Left colon (tissue), 2 donors: ENCODE results near the gene PLXNA4. TPM values are rescaled to one million over a fixed set of nuclear protein-coding genes. Genes with fewer than 3 reads are reported as not detected.

Source experiments
- ATAC-seq: fragments of 200-7000 bp; cut with Tn5 transposase; one replicate; pipeline ENCODE4 v1.9.1; 2020; ENCODE audit warnings: mild to moderate bottlenecking, moderate library complexity
- DNase-seq, 2 donors: peaks; one replicate each; pipeline ENCODE4 v3.0.0-alpha.2; 2020
- intact Hi-C, 2 donors: fragments of 100-400 bp; cut with DNase I in 1 of 2; cut with micrococcal nuclease in 1 of 2; formaldehyde crosslinking; loops; one replicate each; pipeline versions ENCODE4 v1.11.2 to v1.14.0; 2022; cut with DNase I, micrococcal nuclease
- total RNA-seq, 2 donors: library from RNA; stranded (reverse); fragmentation: NEBNext Ultra II Directional; extraction: Animal tissue kit (Norgen Biotek cat#: 25700); gene quantifications; one replicate each; pipeline ENCODE4 v1.2.1, GENCODE V29; 2021
- donor health status: DM: no; HTN: no; CAD: no.
- donor health status: DM: yes; HTN: yes; CAD: no.

The PLXNA4 gene
- total RNA-seq, 2 donors from 2014 or later: 1.1 to 1.3 TPM

DNA sequence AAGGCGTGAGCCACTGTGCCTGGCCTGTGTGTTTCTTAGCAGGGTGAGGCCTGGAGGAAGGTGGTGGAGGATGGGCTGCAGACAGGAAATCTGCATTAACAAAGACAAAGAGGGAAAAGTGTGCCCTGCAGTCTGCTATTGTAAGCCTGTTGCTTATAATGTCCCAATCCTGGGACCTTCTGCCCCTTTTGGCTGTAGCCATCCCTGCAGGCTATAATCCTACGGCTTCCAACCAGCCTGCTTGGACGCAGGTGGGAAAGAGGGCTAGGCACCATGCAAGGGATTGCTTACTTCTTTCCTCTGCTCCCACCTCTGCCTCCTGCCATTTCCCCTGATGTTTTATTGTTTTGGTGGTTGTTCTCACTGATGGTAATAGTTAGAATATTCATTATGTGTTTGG is 434.3 kb downstream of the PLXNA4 start:
- intact Hi-C loops: no loop called here
- DNase-seq: no peak
- no peak for ATAC-seq

DNA sequence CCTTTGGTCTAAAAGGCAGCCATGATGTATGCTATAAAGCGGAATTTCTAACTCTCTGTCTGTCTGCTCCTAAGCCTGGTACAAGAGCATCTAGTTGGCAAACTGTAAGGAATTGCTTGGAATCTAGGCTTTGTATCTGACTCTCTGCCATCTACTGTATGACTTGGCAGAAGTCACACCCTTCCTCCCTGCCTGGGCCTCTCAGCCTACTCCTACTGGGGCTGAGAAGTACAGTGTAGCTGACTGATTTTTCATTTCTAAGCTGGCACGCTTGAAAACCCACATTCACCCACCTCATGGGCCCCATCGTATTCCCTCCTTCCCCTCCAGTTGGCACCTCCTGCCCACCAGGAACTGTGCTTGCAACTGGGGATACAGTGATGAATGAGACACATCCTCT is 435.2 kb downstream of the PLXNA4 start:
- DNase-seq: no peak
- intact Hi-C loops: no loop called here
- ATAC-seq: no peak

DNA sequence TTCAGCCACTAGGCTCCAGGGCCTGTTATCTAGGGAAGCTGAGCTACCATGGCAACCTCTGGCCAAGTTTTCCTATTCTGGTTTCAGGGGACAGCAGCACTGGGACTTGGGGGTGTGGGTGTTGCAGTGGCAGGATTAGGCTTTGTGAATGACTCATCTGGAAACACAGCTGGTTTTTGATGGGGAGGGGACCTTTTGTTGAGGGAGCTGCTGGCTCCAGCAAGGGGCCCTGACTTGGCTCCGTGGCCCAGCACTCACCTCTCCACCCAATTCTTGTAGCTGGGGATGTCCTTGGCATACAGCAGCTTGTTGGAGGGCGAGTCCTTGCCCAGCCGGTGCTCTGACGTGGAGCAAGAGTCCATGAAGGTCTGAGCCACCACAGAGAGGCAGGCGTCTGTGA is 435.9 kb downstream of the PLXNA4 start:
- intact Hi-C loops: no loop called here
- ATAC-seq (no peak), DNase-seq (no peak)

DNA sequence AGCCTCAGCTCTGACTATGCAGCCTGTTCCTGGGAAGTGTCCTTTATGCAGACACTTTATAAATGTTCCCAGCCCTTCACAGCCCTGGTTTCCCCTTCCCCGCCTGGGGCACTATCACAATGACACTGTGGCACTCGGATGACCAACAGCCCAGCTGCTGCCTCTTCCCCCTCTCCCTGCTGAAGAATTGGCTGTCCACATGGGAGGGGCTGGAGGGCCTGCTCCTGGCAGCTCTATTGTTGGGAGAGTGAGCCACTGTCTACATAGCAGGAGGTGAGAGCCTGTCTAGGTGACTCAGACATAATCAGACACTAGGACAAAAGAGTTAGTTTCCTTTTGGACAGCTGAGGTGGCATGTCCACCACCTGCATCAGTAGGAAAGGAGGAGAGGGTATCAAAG is 437.5 kb downstream of the PLXNA4 start:
- ATAC-seq: no peak
- no peak for DNase-seq
- intact Hi-C loops: no loop called here

DNA sequence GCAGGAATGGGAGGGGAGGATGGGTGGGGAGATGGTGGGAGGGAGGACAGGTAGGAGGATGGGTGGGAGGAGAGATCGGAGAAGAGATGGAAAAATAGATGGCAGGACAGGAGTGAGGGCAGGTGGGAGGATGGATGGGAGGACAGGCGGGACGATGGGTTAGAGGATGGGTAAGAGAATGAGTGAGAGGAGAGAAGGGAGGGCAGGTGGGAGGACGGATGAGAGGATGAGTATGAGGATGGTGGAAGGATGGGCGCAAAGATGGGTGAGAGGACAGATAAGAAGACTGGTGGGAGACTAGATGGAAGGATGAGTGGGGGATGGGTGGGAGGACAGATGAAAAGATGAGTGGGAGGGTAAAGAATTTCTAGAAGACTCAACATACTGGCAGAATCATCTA is 438.6 kb downstream of the PLXNA4 start:
- DNase-seq: no peak
- intact Hi-C loops: no loop called here
- no peak for ATAC-seq

DNA sequence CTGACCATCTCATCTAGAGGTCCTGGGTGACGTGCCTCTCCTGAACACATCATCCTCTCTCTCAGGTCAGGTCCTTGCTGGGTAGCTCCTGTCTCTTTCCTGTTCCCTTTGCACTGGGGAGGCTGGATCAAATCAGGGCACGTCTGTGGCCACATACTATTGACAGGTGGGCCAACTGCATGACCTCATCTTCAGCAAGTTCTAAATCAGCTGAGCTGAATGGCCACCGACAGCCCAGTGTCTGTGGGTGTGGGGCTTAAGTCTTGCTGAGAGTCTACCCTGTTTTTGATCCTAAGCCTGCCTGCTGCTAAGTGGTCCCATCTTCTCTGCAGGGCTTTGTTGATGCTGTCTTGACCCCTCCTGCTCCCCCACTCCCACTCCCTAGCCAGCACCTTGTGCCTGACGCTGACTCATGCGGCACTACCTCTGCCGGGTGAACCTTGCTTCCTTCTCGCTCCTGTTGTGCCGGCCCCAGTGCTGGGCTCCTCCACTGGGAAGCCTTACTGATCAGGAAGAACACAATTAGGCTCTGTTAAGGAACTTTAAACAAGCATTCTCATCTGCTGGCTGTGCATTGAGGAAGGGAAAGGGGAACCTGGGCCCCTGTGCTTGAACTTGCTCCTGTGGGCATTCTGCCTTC is 440.4 kb downstream of the PLXNA4 start:
- no peak for DNase-seq
- ATAC-seq: no peak
- intact Hi-C loops: no loop called here

DNA sequence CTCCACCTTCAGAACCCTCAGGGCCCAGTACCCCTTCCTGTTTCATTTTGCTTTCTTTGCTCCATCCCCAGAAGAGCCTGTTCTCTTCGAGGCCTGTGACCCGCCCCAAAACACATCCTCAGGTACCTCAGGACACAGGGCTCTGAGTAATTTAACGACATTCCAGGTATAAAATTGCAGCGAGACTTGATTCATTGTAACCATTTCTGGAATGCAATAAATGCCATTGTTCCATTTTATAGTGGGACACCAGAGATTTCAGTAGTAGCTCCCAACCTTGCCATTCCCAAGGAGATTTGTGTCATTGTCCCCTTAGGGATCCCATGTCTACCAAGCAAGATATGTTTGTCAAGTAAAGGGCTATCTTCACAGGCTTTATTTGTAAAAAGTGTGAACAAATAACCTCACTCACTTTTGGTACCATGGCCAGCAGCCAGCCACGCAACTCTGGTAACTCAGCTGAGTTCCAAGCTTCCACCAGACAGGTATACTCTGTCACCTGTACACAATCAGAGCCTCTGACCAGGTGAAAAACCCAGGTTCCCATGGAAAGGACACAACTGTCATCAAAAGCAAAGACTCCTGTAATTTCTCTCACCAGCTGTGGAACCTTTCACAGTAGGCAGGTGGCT is 441.3 kb downstream of the PLXNA4 start:
- no peak for ATAC-seq
- intact Hi-C loops: no loop called here

DNA sequence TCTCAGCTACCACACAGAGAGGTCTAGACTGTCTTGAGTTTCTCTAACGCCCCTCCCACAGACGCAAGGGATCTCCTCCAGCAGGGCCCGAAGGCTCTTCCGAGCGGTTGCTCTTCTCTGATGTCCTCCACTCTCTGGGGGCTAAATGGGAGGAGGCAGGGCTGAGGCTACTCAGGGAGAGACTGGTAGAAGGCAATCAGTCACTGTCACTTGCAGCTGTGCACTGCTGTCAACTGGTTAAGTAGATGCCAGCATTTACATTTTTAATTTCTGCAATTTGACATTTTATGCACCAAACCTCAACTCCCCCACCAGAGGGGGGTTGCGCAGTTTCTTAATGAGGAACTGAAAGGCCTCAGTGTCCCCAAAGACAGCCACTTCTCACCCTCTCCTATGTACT is 442.8 kb downstream of the PLXNA4 start:
- DNase-seq (no peak), ATAC-seq (no peak)
- intact Hi-C loops: no loop called here

More for the DNA sequence above, 441.3 kb downstream of the PLXNA4 start:
- DNase-seq: no peak

DNA sequence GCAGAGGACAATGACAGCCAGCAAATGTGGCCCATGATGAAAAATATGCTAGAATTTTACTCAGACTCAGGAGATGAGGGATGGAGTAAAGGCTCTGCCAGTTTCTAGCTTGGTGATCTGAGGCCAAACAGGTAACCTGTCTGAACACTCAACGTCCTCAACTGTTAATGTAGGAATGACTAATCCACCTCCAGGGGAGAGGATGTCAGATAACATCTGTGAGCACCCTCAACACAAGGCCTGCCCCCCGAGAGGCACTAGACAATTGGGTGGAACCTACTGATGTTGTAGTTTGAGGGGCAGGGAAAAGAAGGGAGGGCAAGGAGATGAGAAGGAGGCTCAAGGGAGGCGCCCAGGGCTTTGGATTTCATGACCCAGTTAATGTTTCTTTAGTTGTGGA is 445.1 kb downstream of the PLXNA4 start:
- intact Hi-C loops: no loop called here
- DNase-seq (no peak), ATAC-seq (no peak)

DNA sequence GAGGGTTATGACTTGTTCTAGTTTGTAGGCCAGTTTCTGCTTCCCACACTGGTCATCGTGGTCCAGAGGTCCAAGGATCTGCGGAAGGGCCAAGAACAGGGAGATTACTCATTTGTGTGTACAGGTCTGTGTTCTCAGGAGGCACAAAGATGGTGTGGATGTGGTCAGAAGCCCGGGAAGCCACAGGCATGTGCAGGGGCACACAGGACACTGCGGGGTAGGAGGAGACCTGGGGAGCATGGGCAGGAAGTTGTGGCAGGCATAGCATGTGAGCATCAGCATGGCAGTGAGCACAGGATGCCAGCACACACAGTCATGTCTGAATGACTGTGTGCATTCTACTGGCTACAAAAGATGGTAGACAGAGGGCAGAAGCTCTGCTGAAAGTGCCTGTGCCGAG is 445.8 kb downstream of the PLXNA4 start:
- intact Hi-C loops: no loop called here
- ATAC-seq (no peak), DNase-seq (no peak)

DNA sequence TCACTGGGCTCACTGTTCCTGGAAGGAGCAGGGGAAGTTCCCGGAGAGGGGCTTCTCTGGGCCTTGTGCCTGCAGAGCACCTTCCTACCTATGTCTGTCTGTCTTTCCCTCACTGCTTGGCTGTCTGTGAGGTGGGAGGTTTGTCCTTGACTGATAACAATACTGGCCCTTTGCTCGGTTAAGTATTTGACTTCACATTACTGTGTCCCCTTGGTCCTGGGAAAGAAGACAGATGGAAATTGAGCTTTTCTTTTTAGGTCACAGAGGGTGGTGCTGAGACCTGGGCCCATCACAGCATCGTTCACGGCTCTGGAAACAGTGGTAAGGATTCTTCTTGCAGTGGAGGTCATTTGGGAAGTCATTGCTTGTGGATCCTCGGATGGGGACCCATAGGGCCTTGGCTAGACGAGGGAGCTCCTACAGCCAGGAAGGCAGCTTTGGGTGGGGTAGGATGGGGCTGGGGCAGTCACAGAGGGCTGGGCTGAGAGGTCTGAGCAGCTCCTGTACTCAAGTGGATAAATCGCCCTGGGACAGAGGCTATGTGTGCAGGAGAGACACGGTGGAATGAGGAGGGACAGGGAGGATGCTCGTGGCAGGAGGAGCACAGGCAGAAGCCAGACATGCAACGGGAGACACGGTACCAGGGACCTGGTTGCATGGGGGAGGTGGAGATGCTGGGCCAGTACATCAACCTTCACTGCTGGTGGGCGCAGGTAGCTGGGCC is 450.2 kb downstream of the PLXNA4 start:
- intact Hi-C loops: no loop called here
- no peak for ATAC-seq
- DNase-seq: no peak

DNA sequence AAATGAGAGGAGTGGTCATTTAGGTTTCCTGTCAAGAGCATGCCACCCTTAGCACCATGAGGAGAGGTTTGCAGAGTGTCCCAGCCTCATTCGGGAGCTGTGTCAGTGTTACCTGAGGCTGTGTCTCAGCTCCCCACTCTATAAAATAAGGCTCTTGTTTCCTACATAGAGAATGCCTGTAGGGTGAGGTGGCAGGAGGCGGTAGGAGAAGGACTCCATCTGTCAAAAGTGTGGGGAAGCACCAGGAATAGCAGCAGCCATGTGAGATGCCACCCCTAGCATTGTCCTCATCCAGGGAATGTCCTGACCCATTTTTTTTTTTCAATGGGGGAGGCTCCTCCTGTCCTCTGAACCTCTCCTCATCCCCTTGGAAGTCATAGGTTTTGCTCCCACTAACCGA is 451.2 kb downstream of the PLXNA4 start:
- ATAC-seq: no peak
- intact Hi-C loops: no loop called here
- DNase-seq: no peak

DNA sequence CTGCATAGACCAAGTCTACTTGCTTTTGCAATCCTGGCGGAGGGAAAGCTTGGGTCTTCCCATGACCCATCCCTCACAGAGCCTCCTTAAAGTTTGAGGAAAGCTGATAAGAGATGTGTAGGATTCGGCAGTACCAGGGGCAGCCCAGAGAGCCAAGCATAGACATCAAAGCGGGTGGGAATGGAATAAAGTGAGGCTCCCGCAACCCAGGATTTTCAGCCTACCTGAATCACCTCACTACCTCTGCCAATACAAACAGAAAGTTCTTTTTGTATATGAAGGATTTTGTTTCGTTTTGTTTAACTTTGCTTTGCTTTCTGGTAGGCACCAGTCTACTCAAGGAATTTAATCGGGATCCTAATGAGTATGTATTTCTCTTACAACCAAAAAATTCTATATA is 451.7 kb downstream of the PLXNA4 start:
- ATAC-seq: no peak
- DNase-seq: no peak
- intact Hi-C loops: no loop called here

DNA sequence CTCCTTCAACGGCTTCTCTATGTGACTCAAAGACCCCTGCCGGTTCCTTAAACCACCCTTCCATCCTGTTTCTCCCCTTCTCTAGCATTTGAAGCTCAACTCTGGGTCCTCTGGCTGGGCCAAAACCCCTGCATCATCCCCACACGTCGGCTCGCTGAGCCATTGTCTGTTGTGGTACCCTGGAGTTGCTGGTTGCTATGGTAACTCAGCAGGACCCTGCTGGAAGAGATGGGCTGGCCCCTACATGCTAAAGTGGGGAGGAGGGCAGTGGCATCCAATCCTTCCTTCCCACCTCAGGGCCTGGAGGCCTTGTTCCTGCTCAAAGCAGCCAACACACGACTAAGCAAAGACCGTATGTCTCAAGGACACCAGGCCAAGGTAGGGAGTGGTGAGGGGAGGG is 452.5 kb downstream of the PLXNA4 start:
- DNase-seq: no peak
- no peak for ATAC-seq
- intact Hi-C loops: no loop called here

DNA sequence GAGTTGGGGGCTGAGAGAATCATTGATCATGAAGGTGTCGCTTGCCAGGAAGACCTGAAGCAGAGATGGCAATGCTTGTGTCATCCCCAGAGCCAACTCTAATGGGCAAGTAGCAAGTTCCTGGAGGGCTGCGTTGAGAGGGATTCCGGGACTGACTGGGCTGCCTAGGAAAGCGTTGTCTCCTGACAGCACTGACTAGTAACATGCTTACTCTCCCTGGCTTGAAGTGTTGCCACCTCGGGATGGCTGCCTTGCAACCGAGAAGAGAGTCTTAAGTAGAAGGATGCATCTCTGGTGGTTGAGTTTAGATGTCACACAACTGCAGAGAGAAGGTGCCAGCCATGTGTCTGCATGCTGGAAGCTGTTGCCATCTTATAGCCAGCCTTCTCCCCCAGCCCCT is 453.4 kb downstream of the PLXNA4 start:
- ATAC-seq (no peak), DNase-seq (no peak)
- intact Hi-C loops: no loop called here

DNA sequence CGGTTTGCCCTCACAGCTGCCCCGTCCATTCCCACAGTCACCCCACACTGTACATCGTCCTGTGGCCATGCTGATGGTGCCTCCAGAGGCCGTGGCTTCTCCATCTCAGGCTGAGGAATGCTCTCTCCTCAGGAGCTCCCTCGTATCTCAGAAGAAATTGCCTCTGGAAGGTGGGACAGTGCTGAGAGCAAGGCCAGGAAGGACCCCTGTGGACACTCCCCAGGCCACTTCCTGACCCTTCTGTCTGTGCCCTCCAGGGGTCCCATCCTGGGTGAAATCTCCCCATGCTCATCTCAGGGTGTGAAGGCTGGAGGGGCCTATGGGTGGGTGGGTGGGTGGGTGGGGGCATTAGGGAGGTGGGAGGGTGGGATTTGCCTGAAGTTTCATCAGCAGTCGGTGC is 454.3 kb downstream of the PLXNA4 start:
- DNase-seq (no peak), ATAC-seq (no peak)
- intact Hi-C loops: no loop called here

DNA sequence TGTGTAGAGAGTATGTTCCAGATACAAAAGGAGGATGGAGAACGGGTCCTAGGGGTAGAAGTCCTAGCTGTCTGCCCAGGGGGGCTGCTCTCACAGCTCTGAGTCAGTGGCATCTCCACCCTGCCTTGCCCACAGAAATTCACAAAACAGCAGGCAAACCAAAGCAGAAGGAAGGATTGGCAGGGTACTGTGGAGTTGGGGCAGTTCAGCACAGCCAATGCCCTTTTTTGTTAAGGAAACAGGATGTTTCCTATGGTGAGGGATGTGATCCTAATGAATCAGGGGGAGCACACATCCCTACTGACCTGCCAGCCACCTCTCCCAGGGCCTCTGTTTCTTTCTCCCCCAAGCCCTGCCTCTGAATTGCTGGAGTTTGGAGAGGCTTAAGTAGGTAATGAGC is 457.6 kb downstream of the PLXNA4 start:
- no peak for ATAC-seq
- intact Hi-C loops: no loop called here

DNA sequence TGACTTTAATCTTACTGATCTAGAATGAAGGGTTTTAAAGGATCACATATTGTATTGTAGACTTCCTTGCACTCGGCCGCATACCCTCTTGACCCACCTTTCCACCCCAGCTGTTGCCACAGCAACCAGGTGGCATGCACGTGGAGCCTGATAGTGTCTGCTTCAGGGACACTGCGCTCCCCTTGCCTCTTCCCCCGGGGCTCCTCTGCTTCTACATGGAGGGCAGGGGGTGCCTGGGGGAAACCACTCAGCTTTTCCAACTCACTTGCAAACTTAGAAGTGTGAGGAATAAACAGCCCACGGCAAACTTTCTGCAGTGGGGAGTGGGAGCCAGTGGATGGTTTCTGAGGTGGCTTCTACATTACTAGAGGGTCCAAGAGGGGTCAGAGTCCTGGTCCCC is 458.6 kb downstream of the PLXNA4 start:
- DNase-seq: no peak
- ATAC-seq: no peak
- intact Hi-C loops: no loop called here

More for the DNA sequence above, 457.6 kb downstream of the PLXNA4 start:
- DNase-seq: no peak

DNA sequence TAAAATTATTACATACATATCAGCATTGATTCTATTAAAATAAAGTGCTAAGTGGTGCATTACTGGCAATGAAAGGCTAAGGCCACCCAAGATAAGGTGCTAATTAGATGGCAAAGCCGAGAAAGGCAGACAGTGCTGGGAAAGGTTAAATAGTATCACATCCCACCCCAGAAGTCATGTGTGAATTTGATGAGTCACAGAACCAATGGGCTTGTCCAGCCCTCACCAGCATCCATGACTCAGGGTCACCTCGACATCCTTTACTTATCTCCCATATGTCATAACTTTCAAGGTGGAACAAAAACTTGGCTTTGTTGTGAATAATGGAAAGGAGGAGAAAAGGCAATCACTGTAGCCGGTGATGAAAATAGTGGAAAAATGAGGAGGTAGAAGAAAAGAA is 459.1 kb downstream of the PLXNA4 start:
- intact Hi-C loops: no loop called here
- ATAC-seq (no peak), DNase-seq (no peak)

DNA sequence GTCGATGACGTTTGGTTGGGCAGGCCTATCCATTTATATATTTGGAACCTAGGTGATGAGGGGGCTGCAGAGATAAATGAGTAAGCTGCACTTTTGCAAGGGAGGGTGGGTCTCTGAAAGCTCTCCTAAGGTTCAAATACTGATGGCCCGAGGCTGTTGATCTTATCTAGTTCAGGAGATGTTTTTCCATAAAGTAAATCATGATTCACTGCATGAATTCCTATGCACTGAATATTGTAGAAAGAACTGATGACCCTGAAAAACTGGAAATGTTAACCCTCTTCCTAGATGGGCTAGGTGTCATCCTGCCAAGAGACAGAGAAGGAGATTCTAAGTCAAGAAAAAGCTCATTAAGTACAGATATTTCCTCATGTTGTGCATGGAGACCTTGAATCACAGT is 459.9 kb downstream of the PLXNA4 start:
- intact Hi-C loops: no loop called here
- ATAC-seq: no peak
- DNase-seq: no peak

DNA sequence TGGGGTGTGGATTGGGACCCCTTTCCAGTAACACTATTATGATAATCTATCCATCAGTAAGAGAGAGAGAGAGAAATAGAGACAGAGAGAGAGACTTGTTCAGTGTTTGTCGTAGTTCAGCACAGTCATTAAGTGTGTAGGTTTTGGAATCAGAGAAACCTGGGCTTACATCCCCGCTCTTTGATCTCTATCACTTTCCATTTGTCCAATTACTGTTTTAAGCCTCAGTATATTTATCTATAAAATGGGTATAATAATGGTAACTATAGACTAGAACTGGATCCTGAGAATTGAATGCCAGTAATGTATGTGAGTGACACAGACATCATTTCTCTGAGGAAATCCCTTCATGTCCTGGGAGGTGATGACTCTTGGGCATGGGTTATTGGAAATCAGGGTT is 460.5 kb downstream of the PLXNA4 start:
- DNase-seq: no peak
- ATAC-seq: no peak
- intact Hi-C loops: no loop called here
